HCT116 (cell line): Measurements from ENCODE around the gene CCDC88C. TPM values are rescaled to one million over a fixed set of nuclear protein-coding genes. Genes with fewer than 3 reads are reported as not detected.

ENCODE experiments used
- ATAC-seq: fragments of 200-7000 bp; cut with Tn5 transposase; 2 replicates; pipeline ENCODE4 v1.9.1; 2020; ENCODE audit warnings: mild to moderate bottlenecking, moderate library complexity
- BruUV-seq: library from RNA; stranded (reverse); fragments of 400-500 nt; replicated peaks from 2 replicates; lab custom pipeline; 2021; lab: Mats Ljungman, UMichigan
- CTCF ChIA-PET: fragments of 300-600 bp; sonication (Branson Sonifier 250); formaldehyde crosslinking; loops from one replicate; lab custom pipeline; 2021; ENCODE audit warnings: antibody characterized with exemption; lab: Charles Lee
- POLR2A ChIA-PET: fragments of 300-600, 350-600 bp; sonication (Branson Sonifier 250); formaldehyde crosslinking; loops from one replicate; lab custom pipeline; 2021; ENCODE audit warnings: antibody characterized with exemption; lab: Charles Lee
- RAD21 ChIA-PET, 2 experiments: fragments of 300-600 bp; sonication (Branson Sonifier 250); formaldehyde crosslinking; loops; one replicate each; lab custom pipeline; 2023; ENCODE audit warnings: low total read pairs in 2 of 2; ENCODE audit not compliant: uncharacterized antibody in 2 of 2, unreplicated experiment in 2 of 2, low non-redundant PET in 1 of 2; lab: Charles Lee
- DNase-seq: peaks from one replicate; pipeline ENCODE4 v3.0.0-alpha.2; 2010; ENCODE audit warnings: low read depth, low spot score
- H2AFZ ChIP-seq: fragments of 200-600 bp; shearing (Covaris generic), sonication (generic); 2 replicates; pipeline ENCODE4 v1.6.1; 2017; ENCODE audit warnings: low read depth, mixed run types, mixed read lengths, antibody characterized with exemption, low read length; ENCODE audit not compliant: poor library complexity, severe bottlenecking
- H3K27ac ChIP-seq: 2 replicates; pipeline ENCODE4 v1.5.1; 2012; ENCODE audit warnings: low read depth, low read length
- H3K27me3 ChIP-seq: fragments of 200-600 bp; sonication (generic); 2 replicates; pipeline ENCODE4 v1.6.1; 2016; ENCODE audit warnings: mixed run types, low read length, mixed read lengths; ENCODE audit not compliant: insufficient read depth
- H3K36me3 ChIP-seq, 2 experiments: fragments of 200-500 bp in 1 of 2; fragments of 200-600 bp in 1 of 2; sonication (Bioruptor generic) in 1 of 2; sonication (generic) in 1 of 2; 2 replicates each; pipeline versions ENCODE4 v1.5.1 to v1.6.1; 2014 to 2016; ENCODE audit warnings: low read length in 2 of 2, inconsistent platforms in 1 of 2, mixed read lengths in 1 of 2, mixed run types in 1 of 2; ENCODE audit not compliant: insufficient read depth in 2 of 2, control insufficient read depth in 1 of 2
- H3K4me1 ChIP-seq, 2 experiments: fragments of 200-600 bp in 1 of 2; sonication (generic) in 1 of 2; 2 replicates each; pipeline versions ENCODE4 v1.5.1 to v1.6.1; 2012 to 2017; ENCODE audit warnings: low read length in 2 of 2, inconsistent platforms in 1 of 2, mild to moderate bottlenecking in 1 of 2, mixed read lengths in 1 of 2, mixed run types in 1 of 2, moderate library complexity in 1 of 2; ENCODE audit not compliant: insufficient read depth in 2 of 2, control insufficient read depth in 1 of 2
- H3K4me2 ChIP-seq: fragments of 200-600 bp; sonication (generic); 2 replicates; pipeline ENCODE4 v1.6.1; 2017; ENCODE audit warnings: mixed run types, low read length, mixed read lengths
- H3K4me3 ChIP-seq, 2 experiments: fragments of 200-600 bp in 1 of 2; sonication (generic) in 1 of 2; replicated peaks in 1 of 2; 2 replicates each; pipeline ENCODE4 v1.5.1; 2011 to 2016; ENCODE audit warnings: low read length in 2 of 2, control low read depth in 1 of 2, low read depth in 1 of 2, mild to moderate bottlenecking in 1 of 2, mixed read lengths in 1 of 2, mixed run types in 1 of 2
- H3K79me2 ChIP-seq: fragments of 200-600 bp; sonication (generic); 2 replicates; pipeline ENCODE4 v1.6.1; 2017; ENCODE audit warnings: mild to moderate bottlenecking, mixed run types, low read length, moderate library complexity, mixed read lengths; ENCODE audit not compliant: insufficient read depth
- H3K9ac ChIP-seq: fragments of 200-600 bp; sonication (generic); 2 replicates; pipeline ENCODE4 v1.6.1; 2016; ENCODE audit warnings: low read length, mixed read lengths
- H3K9me2 ChIP-seq: fragments of 200-600 bp; sonication (generic), shearing (Covaris generic); 2 replicates; pipeline ENCODE4 v1.6.1; 2017; ENCODE audit warnings: mixed run types, mild to moderate bottlenecking, moderate library complexity; ENCODE audit not compliant: insufficient read depth
- H3K9me3 ChIP-seq, 2 experiments: fragments of 200-500 bp in 1 of 2; fragments of 200-600 bp in 1 of 2; sonication (Bioruptor generic) in 1 of 2; sonication (generic) in 1 of 2; 2 replicates each; pipeline ENCODE4 v1.6.1; 2014 to 2017; ENCODE audit warnings: low read length in 2 of 2, mixed read lengths in 2 of 2, inconsistent platforms in 1 of 2, low read depth in 1 of 2, mild to moderate bottlenecking in 1 of 2, mixed run types in 1 of 2, moderate library complexity in 1 of 2; ENCODE audit not compliant: control insufficient read depth in 1 of 2, insufficient read depth in 1 of 2
- H4K20me1 ChIP-seq: fragments of 200-600 bp; sonication (generic), shearing (Covaris generic); 2 replicates; pipeline ENCODE4 v1.6.1; 2017; ENCODE audit warnings: mixed run types, mild to moderate bottlenecking, moderate library complexity; ENCODE audit not compliant: insufficient read depth
- CBX3 ChIP-seq: IDR thresholded peaks from 2 replicates; pipeline ENCODE4 v1.6.1; 2012; ENCODE audit warnings: low read depth
- CEBPB ChIP-seq: IDR thresholded peaks from 2 replicates; pipeline ENCODE4 v1.6.1; 2012; ENCODE audit warnings: low read depth
- EZH2 ChIP-seq: fragments of 200-600 bp; sonication (generic); IDR thresholded peaks from 2 replicates; pipeline ENCODE4 v1.6.1; 2017; ENCODE audit warnings: antibody characterized with exemption, mixed run types
- EZH2phosphoT487 ChIP-seq: fragments of 200-600 bp; IDR thresholded peaks from 2 replicates; pipeline ENCODE4 v1.6.1; 2018; ENCODE audit warnings: antibody characterized with exemption, borderline replicate concordance
- FOSL1 ChIP-seq: IDR thresholded peaks from 2 replicates; pipeline ENCODE4 v1.6.1; 2012; ENCODE audit warnings: low read depth
- JUND ChIP-seq: IDR thresholded peaks from 2 replicates; pipeline ENCODE4 v1.6.1; 2012
- MAX ChIP-seq: IDR thresholded peaks from 2 replicates; pipeline ENCODE4 v1.6.1; 2012
- POLR2A ChIP-seq: IDR thresholded peaks from 2 replicates; pipeline ENCODE4 v1.7.0; 2011; ENCODE audit warnings: borderline replicate concordance; ENCODE audit not compliant: insufficient read depth, insufficient read length; ENCODE audit errors: extremely low read depth
- RAD21 ChIP-seq: IDR thresholded peaks from 2 replicates; pipeline ENCODE4 v1.6.1; 2012; ENCODE audit warnings: low read depth, mild to moderate bottlenecking
- SIN3A ChIP-seq: IDR thresholded peaks from 2 replicates; pipeline ENCODE4 v1.6.1; 2012; ENCODE audit warnings: low read depth
- SP1 ChIP-seq: IDR thresholded peaks from 2 replicates; pipeline ENCODE4 v1.6.1; 2012; ENCODE audit warnings: low read depth
- SRF ChIP-seq: IDR thresholded peaks from 2 replicates; pipeline ENCODE4 v1.6.1; 2012; ENCODE audit warnings: low read depth
- TCF7L2 ChIP-seq: IDR thresholded peaks from 2 replicates; pipeline ENCODE4 v1.7.0; 2011; ENCODE audit warnings: borderline replicate concordance, inconsistent platforms; ENCODE audit not compliant: insufficient read depth, insufficient read length; ENCODE audit errors: extremely low read depth
- ZBTB33 ChIP-seq: IDR thresholded peaks from 2 replicates; pipeline ENCODE4 v1.6.1; 2011; ENCODE audit warnings: mild to moderate bottlenecking, low read length, moderate library complexity; ENCODE audit not compliant: insufficient replicate concordance; ENCODE audit errors: extremely low read depth
- ZFX ChIP-seq: fragments of 450-650 bp; IDR thresholded peaks from 2 replicates; pipeline ENCODE4 v1.6.1; 2017
- ZNF274 ChIP-seq: fragments of 200-500 bp; sonication (Bioruptor generic); IDR thresholded peaks from 2 replicates; pipeline ENCODE4 v1.6.1; 2014; ENCODE audit warnings: mild to moderate bottlenecking, low read depth, low read length, inconsistent platforms
- intact Hi-C: fragments of 100-400 bp; cut with micrococcal nuclease; formaldehyde crosslinking; loops from 2 replicates; pipeline ENCODE4 v1.10.0; 2022
- total RNA-seq: library from RNA; stranded (reverse); gene quantifications from one replicate; pipeline ENCODE4 v1.2.1, GENCODE V29; 2021; ENCODE audit not compliant: unreplicated experiment
- TF ChIP-seq, protein P1 (sequence below): IDR thresholded peaks from 2 replicates; pipeline ENCODE4 v1.6.1; 2012; ENCODE audit warnings: low read depth

The CCDC88C gene
- total RNA-seq, 1 experiment from 2014 or later = 20.8 TPM

DNA sequence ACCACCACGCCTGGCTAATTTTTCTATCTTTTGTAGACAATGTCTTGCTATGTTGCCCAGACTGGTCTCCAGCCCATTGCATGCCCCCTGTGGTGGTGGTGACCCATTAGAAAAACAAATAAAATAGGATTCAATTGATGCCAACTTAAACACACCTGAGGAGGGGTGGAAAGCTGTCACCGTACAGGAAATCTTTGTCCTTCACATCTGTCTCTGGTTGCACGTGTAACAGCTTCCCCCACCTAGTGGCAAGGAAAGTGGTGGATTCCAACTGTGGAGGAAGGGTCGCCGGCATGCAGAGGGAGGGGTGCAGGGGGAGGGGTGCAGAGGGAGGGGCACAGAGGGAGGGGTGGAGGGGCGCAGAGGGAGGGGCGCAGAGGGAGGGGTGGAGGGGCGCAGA, 147.0 kb downstream of the CCDC88C start:
- H3K79me2 ChIP-seq = no peaks in the 10 kb centered on the region
- TF ChIP-seq SIN3A = no peak
- no peak for TF ChIP-seq JUND
- no peak for TF ChIP-seq SRF
- TF ChIP-seq ZBTB33 = no peak
- no peak for TF ChIP-seq POLR2A
- no peak for TF ChIP-seq RAD21
- no peak for TF ChIP-seq EZH2phosphoT487
- no peak for TF ChIP-seq EZH2
- TF ChIP-seq TCF7L2 = no peak
- no peak for TF ChIP-seq SP1
- TF ChIP-seq FOSL1 = no peak
- no peak for TF ChIP-seq ZNF274
- TF ChIP-seq ZFX = no peak
- TF ChIP-seq, protein P1, sequence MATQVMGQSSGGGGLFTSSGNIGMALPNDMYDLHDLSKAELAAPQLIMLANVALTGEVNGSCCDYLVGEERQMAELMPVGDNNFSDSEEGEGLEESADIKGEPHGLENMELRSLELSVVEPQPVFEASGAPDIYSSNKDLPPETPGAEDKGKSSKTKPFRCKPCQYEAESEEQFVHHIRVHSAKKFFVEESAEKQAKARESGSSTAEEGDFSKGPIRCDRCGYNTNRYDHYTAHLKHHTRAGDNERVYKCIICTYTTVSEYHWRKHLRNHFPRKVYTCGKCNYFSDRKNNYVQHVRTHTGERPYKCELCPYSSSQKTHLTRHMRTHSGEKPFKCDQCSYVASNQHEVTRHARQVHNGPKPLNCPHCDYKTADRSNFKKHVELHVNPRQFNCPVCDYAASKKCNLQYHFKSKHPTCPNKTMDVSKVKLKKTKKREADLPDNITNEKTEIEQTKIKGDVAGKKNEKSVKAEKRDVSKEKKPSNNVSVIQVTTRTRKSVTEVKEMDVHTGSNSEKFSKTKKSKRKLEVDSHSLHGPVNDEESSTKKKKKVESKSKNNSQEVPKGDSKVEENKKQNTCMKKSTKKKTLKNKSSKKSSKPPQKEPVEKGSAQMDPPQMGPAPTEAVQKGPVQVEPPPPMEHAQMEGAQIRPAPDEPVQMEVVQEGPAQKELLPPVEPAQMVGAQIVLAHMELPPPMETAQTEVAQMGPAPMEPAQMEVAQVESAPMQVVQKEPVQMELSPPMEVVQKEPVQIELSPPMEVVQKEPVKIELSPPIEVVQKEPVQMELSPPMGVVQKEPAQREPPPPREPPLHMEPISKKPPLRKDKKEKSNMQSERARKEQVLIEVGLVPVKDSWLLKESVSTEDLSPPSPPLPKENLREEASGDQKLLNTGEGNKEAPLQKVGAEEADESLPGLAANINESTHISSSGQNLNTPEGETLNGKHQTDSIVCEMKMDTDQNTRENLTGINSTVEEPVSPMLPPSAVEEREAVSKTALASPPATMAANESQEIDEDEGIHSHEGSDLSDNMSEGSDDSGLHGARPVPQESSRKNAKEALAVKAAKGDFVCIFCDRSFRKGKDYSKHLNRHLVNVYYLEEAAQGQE = no peak
- TF ChIP-seq CBX3 = no peak
- TF ChIP-seq MAX = no peak
- TF ChIP-seq CEBPB = no peak
- TF ChIP-seq, all 23 proteins: peak for 0
- no peak overlapping the region for H3K27ac ChIP-seq
- BruUV-seq = no TSS peak
- no peaks in the 10 kb centered on the region for H4K20me1 ChIP-seq
- ATAC-seq = no peak
- no peaks in the 10 kb centered on the region for H3K9me2 ChIP-seq
- no peak overlapping the region for H2AFZ ChIP-seq
- intact Hi-C loops = no loop called here
- H3K27me3 ChIP-seq = no peaks in the 10 kb centered on the region
- ChIA-PET RAD21 (no interaction called here), CTCF (no interaction called here), POLR2A (no interaction called here)
- DNase-seq = no peak
- H3K4me1 ChIP-seq = no peaks in the 10 kb centered on the region
- H3K9ac ChIP-seq = no peak overlapping the region
- no peak overlapping the region for H3K4me3 ChIP-seq
- no peaks in the 10 kb centered on the region for H3K36me3 ChIP-seq
- no peak overlapping the region for H3K4me2 ChIP-seq
- H3K9me3 ChIP-seq = no peaks in the 10 kb centered on the region
